NCI-H526 treated with DMSO at 0.1 percent for 48 hours (cell line): ENCODE data around the gene LGALS9C.
A peak's percentile ranks its signal among the peaks of the same experiment; 100 is the strongest.
"Not testable (repeated sequence)": the region's sequence is repeated elsewhere in the genome, so short reads cannot be mapped to it uniquely, and the experiment has no call there.

Experiments
- DNase-seq: peaks from one replicate; lab custom pipeline; 2025; lab: John Stamatoyannopoulos, UW

LGALS9C gene

GRCh38 chr17:18476508-18477308 lies at the start of gene LGALS9C:
TSS of gene LGALS9C (plus strand) at chr17:18476789. CDS start at chr17:18476855, 66 bp downstream.
- DNase-seq, result not testable (repeated sequence)

DNA sequence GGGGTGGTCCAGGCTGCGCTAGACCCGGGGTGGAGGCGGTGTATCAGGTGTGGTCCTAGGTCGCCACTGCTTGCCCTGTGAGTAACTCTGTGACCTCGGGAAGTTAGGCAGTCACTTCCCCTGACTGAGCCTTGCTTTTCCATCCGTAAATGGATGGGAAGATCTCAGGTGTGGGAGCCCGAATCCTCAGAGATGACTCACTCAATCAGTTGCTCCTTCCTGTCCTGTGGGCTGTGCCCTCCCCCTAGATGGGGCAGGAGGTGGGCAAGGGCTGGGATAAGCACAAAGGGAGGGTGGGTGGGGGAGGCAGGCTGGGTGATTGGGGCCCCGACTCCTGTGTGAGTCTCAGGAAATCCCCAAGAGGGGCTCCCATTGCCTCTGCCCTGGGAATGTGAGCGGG lies 44.4 kb upstream of the LGALS9C start:
- DNase-seq, result not testable (repeated sequence)

DNA sequence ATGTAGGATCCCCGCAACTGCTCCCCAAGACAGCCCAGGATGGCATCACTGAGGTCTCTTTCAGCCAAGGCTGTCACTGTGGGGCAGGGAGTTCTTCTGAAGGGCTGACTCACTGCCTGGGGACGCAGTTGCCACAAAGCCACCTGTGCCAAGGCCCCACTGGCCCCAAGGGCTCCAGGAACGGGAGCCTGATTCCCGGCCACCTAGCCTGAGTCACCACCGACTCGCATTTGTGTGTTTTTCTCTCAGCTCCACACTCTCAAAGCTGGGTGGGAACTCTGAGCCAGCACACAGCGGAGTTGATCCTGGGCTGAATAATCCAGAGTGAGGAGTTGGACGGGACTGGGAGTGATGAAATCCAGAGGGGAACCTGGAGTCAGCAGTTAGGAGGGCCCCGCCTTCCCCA lies 37.1 kb upstream of the LGALS9C start:
- DNase-seq, result not testable (repeated sequence)

GRCh38 chr17:18442093-18442492 lies 34.5 kb upstream of the LGALS9C start:
- DNase-seq, result not testable (repeated sequence)

DNA sequence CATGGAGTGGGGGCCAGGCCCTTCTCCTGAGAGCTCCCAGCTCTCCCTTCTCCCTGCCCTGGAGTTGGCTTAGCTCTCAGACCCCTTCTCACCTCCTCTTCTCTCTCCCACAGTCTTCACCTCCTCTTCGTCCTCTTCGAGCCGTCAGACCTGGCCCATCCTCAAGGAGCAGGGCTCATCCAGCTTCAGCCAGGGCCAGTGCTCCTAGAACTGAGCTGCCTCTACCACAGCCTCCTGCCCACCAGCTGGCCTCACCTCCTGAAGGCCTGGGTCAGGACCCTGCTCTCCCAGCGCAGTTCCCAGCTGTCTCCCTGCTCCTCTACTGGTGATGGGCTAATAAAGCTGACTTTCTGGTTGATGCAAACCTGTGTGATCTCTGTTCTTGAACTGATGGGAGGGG lies 34.1 kb upstream of the LGALS9C start:
- not testable (repeated sequence) for DNase-seq

GRCh38 chr17:18447476-18448205 lies 28.9 kb upstream of the LGALS9C start:
- DNase-seq, result not testable (repeated sequence)

- not testable (repeated sequence) for DNase-seq
These were observed 28.3 kb upstream of the LGALS9C start for GRCh38 chr17:18448311-18448710.

DNA sequence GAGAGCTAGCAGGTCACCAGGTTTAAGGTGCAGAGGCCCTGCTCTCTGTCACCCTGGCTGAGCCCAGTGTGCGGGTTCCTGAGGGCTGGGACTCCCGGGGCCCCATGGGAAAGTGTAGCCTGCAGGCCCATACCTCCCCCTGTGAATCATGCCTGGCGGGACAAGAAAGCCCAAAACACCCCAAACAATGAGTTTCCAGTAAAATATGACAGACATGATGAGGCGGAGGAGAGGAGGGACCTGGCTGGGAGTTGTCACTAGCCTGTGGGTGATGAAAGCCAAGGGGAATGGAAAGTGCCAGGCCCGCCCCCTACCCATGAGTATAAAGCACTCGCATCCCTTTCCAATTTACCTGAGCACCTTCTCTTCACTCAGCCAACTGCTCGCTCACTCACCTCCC lies 26.8 kb upstream of the LGALS9C start:
- DNase-seq, result not testable (repeated sequence)

GRCh38 chr17:18450998-18451397 lies 25.6 kb upstream of the LGALS9C start:
- DNase-seq, result not testable (repeated sequence)

DNA sequence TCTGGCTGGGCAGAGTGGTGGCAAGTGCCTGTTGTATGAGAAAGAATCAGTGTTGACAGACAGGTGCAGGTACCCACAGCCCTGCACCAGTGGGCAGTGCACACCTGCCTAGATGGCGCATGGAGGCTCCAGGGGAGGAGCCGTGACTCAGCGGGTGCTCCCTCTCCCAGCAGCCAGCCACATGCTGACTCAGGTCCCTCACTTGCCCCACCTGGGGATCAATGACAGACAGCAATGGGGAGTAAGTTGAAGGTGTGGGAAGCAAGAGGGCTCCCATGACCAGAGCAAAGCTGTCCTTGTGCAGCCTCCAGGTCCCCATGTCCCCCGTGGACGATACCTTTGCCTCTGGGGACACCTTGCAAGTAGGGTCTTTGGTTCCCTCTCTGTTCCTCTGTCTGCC lies 24.6 kb upstream of the LGALS9C start:
- not testable (repeated sequence) for DNase-seq

GRCh38 chr17:18459035-18459434 lies 17.6 kb upstream of the LGALS9C start:
- DNase-seq, result peak; percentile 15

DNA sequence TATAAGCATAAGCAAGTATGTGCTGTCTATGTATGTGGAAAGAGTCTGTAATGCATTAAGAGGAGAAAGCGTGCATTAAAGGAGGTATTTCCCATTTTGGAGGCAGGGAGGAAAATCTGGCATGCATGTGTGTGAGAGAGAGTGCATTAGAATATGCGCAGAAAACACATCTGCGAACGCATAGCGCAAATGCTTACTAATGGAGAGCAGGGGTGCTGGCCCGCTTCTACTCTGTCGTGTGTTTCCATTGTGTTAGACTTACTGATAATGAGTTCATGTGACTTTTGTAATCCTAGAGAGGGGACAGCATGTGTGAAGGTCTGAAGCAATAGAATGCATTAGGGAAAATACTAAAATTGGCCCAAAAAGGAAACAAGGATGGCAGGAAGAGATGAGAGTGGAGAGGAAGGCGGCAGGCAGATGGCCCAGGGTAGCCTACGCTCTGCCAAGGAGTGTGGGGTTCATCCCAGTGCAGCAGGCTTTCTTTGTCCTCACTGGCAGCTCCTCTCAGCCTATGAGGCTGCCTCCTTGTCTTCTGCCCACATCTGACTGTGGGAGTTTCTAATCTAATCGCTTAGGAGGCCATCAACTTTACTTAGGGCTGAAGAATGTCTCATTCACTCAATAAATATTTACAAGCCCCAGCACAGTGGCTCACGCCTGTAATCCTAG lies 12.6 kb upstream of the LGALS9C start:
- not testable (repeated sequence) for DNase-seq

DNA sequence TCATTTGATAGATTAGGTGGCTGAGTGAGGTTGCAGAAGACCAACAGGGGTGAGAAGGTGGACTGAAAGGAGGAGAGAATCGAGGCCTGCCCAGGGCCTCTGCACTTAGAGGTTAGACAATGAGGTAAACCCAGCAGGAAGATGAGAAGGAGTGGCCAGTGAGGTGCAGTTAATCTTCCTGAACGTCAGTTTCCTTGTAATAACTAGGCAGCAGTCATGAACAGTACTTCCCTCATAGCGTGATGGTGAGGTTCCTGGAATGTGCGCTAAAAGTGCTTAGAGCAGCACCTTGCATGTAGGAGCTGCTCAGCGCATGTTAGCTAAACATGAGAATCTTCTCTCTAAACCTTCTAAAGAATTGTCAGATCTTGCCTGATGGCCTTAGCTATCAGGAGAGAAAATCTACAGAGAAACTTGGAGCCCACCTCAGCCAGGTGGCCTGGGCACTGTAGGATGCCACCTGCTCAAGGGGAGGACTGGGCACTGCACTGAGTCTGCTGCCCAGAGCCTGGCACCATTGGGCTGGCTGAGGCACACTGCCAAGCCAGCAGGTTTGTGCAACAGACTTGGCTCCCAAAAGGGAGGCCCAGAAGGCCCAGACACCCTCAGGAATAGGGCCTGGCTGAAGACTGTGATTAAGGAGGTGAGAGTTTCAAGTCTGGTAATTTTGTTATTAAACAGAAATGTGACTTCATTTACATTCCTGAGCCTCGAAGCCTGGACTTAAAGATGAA lies 10.2 kb upstream of the LGALS9C start:
- not testable (repeated sequence) for DNase-seq

DNA sequence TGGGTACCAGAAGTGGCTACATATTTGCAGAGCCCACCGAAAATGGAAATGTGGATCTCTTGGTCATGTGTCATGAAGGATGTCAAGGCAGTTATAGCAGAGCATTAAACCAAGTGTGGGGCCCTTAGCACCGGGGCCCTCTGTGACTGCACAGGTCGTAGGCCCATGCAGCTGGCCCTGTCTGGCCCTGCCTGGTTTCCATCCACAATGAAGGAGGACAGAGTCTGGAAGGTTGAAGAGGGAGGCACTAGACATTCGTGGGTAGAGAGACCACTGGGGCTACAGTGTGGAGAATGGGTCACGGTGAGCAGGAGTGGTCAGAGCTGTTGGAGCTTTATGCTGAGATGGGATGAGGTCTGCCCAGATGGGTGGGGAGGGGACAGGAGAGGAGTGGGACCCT lies 9.6 kb upstream of the LGALS9C start:
- DNase-seq, result not testable (repeated sequence)

- DNase-seq, result not testable (repeated sequence)
These were observed 8.0 kb upstream of the LGALS9C start for GRCh38 chr17:18468472-18469171.

- DNase-seq, result not testable (repeated sequence)
These were observed 6.8 kb upstream of the LGALS9C start for GRCh38 chr17:18469837-18470236.

DNA sequence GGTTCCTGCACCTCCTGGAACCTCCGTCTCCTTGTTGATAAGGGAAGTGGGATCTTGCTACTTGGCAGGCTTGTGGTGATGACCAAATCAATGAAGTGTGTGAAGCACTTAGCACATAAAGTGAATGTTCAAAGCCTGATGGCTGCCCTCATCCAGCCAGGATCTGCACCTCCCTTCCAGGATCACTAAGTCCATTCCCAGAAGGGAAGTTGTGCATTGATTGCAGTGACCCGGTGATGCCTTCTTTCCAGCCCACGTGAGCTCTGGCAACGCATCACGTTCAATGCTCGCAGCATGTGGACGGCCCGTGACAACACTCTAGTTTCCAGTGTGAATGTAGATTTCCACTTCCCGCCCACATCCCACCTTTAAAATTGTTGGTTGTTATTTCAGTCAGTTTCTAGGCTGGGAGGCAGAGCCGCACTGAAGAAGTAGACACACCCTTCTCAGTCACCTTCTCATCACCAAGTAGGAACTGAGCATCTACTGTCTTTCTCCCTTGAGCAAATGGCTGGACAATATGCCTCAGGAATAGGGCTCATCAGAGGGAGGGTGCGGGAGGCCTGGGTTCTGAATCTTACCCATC lies 6.2 kb upstream of the LGALS9C start:
- not testable (repeated sequence) for DNase-seq

DNA sequence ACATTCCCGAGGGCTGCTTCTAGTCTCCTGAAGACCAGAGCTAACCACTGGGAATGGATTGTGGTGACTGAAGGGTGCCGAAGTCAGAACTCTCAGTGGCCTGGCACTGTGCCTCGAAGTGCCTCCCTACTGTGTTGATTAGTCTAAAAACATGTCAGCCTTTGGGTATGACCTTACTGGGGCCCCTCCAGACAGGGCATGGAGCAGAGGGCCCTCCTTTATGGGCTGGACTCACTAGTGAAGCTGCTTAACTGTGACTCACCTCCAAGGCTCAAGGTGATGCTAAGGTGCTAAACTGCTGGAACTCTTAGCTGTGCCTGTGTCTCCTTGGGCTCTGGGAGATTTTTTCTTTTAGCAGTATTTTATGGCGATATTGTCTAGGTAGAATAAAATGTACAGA lies 2.6 kb upstream of the LGALS9C start:
- DNase-seq, result not testable (repeated sequence)

DNA sequence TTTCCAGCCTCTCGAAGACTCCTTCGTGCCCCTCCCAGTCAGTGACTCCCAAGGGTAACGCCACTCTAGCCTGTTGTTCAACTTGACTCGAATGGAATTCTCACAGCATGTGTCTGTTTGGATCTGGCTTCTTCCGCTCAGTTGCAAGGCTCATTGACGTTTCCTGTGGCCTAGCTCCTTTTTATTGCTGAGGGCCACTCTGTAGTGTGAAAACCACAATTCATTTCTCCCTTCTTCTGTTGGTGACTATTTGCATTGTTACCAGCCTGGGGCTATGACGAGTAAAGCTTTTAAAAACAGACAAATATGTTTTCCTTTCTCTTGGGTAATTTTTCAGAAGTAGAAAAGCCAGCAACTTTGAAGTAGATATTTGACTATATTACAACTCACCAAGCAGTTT lies 1.8 kb upstream of the LGALS9C start:
- DNase-seq, result not testable (repeated sequence)

DNA sequence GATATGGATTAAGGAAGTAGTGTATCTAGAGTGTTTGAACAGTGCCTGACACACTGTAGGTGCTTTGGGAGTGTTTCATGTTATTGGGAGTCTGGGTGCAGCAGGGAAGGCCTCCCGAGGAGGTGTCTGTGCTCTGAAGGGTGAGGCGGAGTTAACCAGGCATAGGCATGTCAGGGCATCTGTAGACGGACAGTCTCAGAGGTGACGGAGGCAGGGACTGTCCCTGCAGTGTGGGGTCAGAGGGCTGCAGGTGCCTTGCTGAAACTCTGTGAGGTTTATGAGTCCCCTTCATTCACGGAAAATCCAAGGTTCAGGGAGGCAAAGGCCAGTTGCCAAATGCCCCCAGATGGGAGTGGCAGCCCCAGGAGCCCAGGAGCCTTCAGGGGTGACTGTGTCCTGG lies 778 bp downstream of the LGALS9C start:
- DNase-seq, result not testable (repeated sequence)

DNA sequence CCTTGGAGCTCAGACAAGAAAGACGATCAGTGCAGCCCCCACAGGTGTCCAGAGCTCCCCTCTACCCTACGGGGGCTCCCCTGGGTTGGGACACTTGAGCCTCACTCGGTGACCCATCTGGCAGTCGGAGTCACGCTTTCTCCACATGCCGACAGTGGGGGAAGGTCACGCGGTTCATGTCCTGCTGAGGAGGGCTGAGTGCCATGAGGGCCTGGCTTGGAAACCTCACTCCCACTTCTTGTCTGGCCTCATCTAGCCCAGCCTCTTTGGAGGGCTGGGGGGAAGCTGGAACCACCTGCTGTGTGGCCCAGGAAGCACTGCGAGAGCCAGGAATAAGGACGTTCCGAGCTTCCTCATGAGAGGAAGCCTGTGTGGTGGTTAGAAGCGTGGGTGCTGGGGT lies 1.8 kb downstream of the LGALS9C start:
- not testable (repeated sequence) for DNase-seq
